Skeletal muscle satellite cell (primary cell): ENCODE data around the gene IRS1.
A peak's percentile ranks its signal among the peaks of the same experiment; 100 is the strongest.
"Not testable (repeated sequence)": the region's sequence is repeated elsewhere in the genome, so short reads cannot be mapped to it uniquely, and the experiment has no call there.

Experiments
- H3K27me3 ChIP-seq: 2 replicates; pipeline ENCODE4 v1.7.0; 2013; ENCODE audit warnings: low read length; ENCODE audit not compliant: control insufficient read depth, insufficient read depth
- H3K36me3 ChIP-seq: 2 replicates; pipeline ENCODE4 v1.7.0; 2013; ENCODE audit warnings: mild to moderate bottlenecking, control low read depth, low read length; ENCODE audit not compliant: insufficient read depth
- H3K4me1 ChIP-seq: 2 replicates; pipeline ENCODE4 v1.7.0; 2013; ENCODE audit warnings: low read length; ENCODE audit not compliant: control insufficient read depth, insufficient read depth
- H3K4me2 ChIP-seq: 2 replicates; pipeline ENCODE4 v1.7.0; 2013; ENCODE audit warnings: mild to moderate bottlenecking, low read length
- H3K4me3 ChIP-seq: 2 replicates; pipeline ENCODE4 v1.7.0; 2013; ENCODE audit warnings: low read length
- H3K9ac ChIP-seq: 2 replicates; pipeline ENCODE4 v1.7.0; 2013; ENCODE audit warnings: mild to moderate bottlenecking, low read depth, low read length, moderate library complexity
- H3K9me3 ChIP-seq: replicated peaks from 2 replicates; pipeline ENCODE4 v1.7.0; 2013; ENCODE audit warnings: mild to moderate bottlenecking, control low read depth, low read length

The IRS1 gene

DNA sequence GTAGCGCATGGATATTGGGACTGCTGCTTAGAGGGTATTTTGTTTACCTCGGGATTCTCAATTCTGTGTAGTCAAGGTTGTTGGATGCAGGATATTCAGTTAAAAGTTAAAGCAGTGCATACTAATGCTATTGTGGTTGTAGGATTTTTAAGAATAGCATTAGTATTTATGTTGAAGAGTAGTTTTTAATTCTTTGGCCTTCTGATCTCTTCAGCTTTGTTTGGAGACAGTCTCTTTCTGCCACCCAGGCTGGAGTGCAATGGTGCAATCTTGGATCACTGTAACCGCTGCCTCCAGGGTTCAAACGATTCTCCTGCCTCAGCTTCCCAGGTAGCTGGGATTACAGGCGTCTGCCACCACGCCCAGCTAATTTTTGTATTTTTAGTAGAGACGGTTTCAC is 37.7 kb upstream of the IRS1 start:
- Histone ChIP-seq H3K9me3 (no peaks in the 10 kb centered on the region), H3K27me3 (no peaks in the 10 kb centered on the region), H3K36me3 (peaks cover under 1% of the 10 kb centered on the region), H3K4me3 (no peak overlapping the region), H3K4me1 (peaks cover 21% of the 10 kb centered on the region), H3K4me2 (peak overlapping the region; percentile 82), H3K9ac (peak overlapping the region; percentile 90)

GRCh38 chr2:226836548-226836885 is 36.9 kb upstream of the IRS1 start:
- Histone ChIP-seq H3K4me3 (peak overlapping the region; percentile 82), H3K9me3 (no peaks in the 10 kb centered on the region), H3K27me3 (no peaks in the 10 kb centered on the region), H3K4me1 (peaks cover 21% of the 10 kb centered on the region), H3K9ac (peak overlapping the region; percentile 90), H3K36me3 (no peaks in the 10 kb centered on the region), H3K4me2 (peak overlapping the region; percentile 82)

DNA sequence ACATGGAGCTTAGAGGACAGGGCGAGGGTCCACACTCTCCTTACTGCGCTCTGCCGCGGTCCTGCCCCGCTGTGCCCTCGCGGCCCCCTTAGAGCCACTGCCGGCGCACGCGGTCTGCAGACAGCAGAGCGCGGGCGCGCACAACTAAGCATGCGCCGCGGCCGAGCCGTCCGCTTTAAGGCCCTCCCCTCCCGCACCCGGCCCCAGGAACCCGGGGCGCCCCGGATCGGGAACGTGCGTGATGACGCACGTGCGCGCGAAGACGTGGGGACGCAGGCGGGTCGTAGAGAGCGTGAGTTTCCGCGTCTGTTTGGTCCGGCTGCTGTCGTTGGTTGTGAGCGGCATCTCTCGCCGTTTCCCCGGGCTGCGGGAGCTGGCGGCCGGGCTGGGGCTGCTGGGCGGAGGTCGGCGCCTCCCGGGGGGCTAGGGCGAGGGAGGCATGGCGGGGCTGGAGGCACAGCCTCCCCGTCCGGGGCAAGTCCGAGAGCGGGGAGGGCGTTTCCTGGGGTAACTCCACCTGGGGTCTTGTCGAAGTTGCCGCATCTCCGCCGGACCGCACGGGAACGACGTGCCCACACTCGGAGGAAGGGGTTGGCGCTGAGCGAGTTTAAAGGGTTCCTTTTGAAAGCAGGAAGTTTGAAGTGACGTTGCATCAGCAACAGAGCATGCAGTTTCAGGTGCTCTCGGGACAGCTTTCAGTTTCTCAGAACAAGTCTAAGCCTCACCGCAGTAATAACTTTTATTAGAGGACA is 36.4 kb upstream of the IRS1 start, which contains the start of gene RHBDD1:
TSS of gene RHBDD1 (plus strand) at position 259 of the 752 bp plus-strand sequence. CDS start 28,640 bp downstream, outside the sequence.
- no peaks in the 10 kb centered on the region for H3K36me3 ChIP-seq
- peak within 1 kb of the TSS; percentile 90 for H3K9ac ChIP-seq
- H3K4me3 ChIP-seq, result peak within 1 kb of the TSS; percentile 82
- no peaks in the 10 kb centered on the region for H3K9me3 ChIP-seq
- H3K4me2 ChIP-seq, result peak within 1 kb of the TSS; percentile 82
- peaks cover 21% of the 10 kb centered on the region for H3K4me1 ChIP-seq
- H3K27me3 ChIP-seq, result no peaks in the 10 kb centered on the region

- Histone ChIP-seq H3K4me2 (peak overlapping the region; percentile 82), H3K4me3 (peak overlapping the region; percentile 82), H3K9me3 (no peaks in the 10 kb centered on the region), H3K27me3 (no peaks in the 10 kb centered on the region), H3K4me1 (peaks cover 21% of the 10 kb centered on the region), H3K36me3 (no peaks in the 10 kb centered on the region), H3K9ac (peak overlapping the region; percentile 90)
Measured at GRCh38 chr2:226835420-226835795, 35.8 kb upstream of the IRS1 start.

DNA sequence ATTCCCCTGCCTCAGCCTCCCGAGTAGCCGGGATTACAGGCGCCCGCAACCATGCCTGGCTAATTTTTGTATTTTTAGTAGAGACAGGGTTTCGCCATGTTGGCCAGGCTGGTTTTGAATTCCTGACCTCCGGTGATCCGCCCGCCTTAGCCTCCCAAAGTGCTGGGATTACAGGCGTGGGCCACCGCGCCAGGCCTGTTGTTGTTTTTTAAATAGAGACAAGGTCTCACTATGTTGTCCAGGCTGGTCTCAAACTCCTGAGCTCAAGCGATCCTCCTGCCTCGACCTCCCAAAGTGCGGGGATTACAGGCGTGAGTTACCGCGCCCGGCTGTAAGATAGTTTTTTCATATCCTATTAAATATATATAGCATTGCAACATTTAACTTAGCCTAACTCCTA is 35.3 kb upstream of the IRS1 start:
- Histone ChIP-seq H3K4me2 (peak overlapping the region; percentile 82), H3K4me3 (peak overlapping the region; percentile 82), H3K4me1 (peaks cover 21% of the 10 kb centered on the region)
- H3K9ac ChIP-seq, H3K36me3 ChIP-seq, H3K27me3 ChIP-seq, H3K9me3 ChIP-seq: not testable (repeated sequence)

GRCh38 chr2:226832061-226832460 is 32.4 kb upstream of the IRS1 start:
- Histone ChIP-seq H3K9ac (no peak overlapping the region), H3K27me3 (no peaks in the 10 kb centered on the region), H3K9me3 (no peaks in the 10 kb centered on the region), H3K36me3 (no peaks in the 10 kb centered on the region), H3K4me1 (peaks cover 9% of the 10 kb centered on the region), H3K4me3 (no peak overlapping the region), H3K4me2 (no peak overlapping the region)

GRCh38 chr2:226831266-226831665 is 31.6 kb upstream of the IRS1 start:
- H3K4me1 ChIP-seq, result peaks cover 5% of the 10 kb centered on the region
- H3K9me3 ChIP-seq, result no peaks in the 10 kb centered on the region
- H3K27me3 ChIP-seq, result no peaks in the 10 kb centered on the region

GRCh38 chr2:226829721-226830631 is 30.4 kb upstream of the IRS1 start:
- Histone ChIP-seq H3K4me3 (no peak overlapping the region), H3K36me3 (no peaks in the 10 kb centered on the region), H3K27me3 (no peaks in the 10 kb centered on the region), H3K9me3 (no peaks in the 10 kb centered on the region), H3K4me2 (no peak overlapping the region), H3K4me1 (no peaks in the 10 kb centered on the region), H3K9ac (no peak overlapping the region)

More at GRCh38 chr2:226831266-226831665, 31.6 kb upstream of the IRS1 start:
- no peak overlapping the region for H3K4me3 ChIP-seq
- H3K36me3 ChIP-seq, result no peaks in the 10 kb centered on the region
- H3K4me2 ChIP-seq, result no peak overlapping the region
- H3K9ac ChIP-seq, result no peak overlapping the region

GRCh38 chr2:226828191-226828590 is 28.6 kb upstream of the IRS1 start:
- no peaks in the 10 kb centered on the region for H3K27me3 ChIP-seq
- no peak overlapping the region for H3K4me2 ChIP-seq
- H3K4me1 ChIP-seq, result no peaks in the 10 kb centered on the region
- H3K4me3 ChIP-seq, result no peak overlapping the region
- no peak overlapping the region for H3K9ac ChIP-seq
- no peaks in the 10 kb centered on the region for H3K9me3 ChIP-seq
- H3K36me3 ChIP-seq, result no peaks in the 10 kb centered on the region

DNA sequence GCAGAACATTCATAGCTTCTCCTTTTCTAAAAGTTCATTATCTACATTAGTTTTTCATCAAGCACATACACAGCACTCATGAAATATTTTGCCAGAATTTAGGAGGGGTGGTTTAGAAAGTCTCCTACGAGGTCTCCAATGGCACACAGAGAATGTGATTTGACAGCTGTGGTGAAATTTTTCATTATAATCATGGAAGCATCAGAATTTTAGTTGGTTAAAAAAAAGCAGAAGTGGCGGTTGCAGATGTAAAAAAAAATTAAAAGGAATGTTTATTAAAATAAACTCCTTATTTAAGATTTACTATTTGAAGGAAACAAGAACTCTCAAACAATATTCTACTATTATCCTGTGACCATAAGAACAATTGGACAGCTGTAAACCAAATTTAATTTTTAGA is 25.4 kb upstream of the IRS1 start:
- Histone ChIP-seq H3K9ac (no peak overlapping the region), H3K4me1 (no peaks in the 10 kb centered on the region), H3K4me2 (no peak overlapping the region), H3K27me3 (no peaks in the 10 kb centered on the region), H3K4me3 (no peak overlapping the region), H3K36me3 (no peaks in the 10 kb centered on the region), H3K9me3 (no peaks in the 10 kb centered on the region)

DNA sequence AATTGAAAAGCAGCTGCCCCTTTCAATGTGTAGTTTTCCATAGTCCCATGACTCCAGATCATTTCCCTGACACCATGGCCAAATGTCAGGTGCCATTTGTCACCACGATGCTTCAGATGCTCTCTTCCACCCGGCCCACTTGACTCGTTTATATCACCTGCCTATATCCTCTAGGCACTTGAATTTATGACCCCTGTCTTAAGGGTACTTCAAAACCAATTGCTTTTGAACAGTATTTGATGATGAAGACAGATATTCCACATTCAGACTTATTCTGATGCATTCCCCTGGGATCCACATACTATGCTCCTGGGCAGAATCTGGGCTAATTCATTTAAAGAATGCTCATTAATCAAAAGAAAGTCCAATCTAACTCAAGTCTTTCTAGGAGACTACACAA is 19.3 kb upstream of the IRS1 start:
- Histone ChIP-seq H3K4me3 (no peak overlapping the region), H3K4me2 (no peak overlapping the region), H3K36me3 (no peaks in the 10 kb centered on the region), H3K9me3 (no peaks in the 10 kb centered on the region), H3K27me3 (no peaks in the 10 kb centered on the region), H3K4me1 (no peaks in the 10 kb centered on the region), H3K9ac (no peak overlapping the region)
